KBM-7 (cell line): ENCODE results near the gene HS3ST2.
A peak's percentile ranks its signal among the peaks of the same experiment; 100 is the strongest.
"Not testable (repeated sequence)": the region's sequence is repeated elsewhere in the genome, so short reads cannot be mapped to it uniquely, and the experiment has no call there.

ENCODE experiments used
- DNase-seq: peaks from one replicate; pipeline ENCODE4 v3.0.0-alpha.2; 2015
- in situ Hi-C: fragments of 300-500 bp; cut with MboI; formaldehyde crosslinking; loops from 2 replicates; pipeline ENCODE4 v1.14.3; 2020; ENCODE audit warnings: low sequenced_read_pairs, low pct_unique_long_range_greater_than_20kb, mixed read lengths

Gene HS3ST2

GRCh38 chr16:22864375-22864774 is 50.4 kb downstream of the HS3ST2 start:
- in situ Hi-C loops: no loop called here

GRCh38 chr16:22868593-22869224 is 54.7 kb downstream of the HS3ST2 start:
- in situ Hi-C loops: no loop called here

More at GRCh38 chr16:22864375-22864774, 50.4 kb downstream of the HS3ST2 start:
- no peak for DNase-seq

GRCh38 chr16:22871861-22872260 is 57.9 kb downstream of the HS3ST2 start:
- in situ Hi-C loops: no loop called here
- DNase-seq: no peak

More at GRCh38 chr16:22868593-22869224, 54.7 kb downstream of the HS3ST2 start:
- DNase-seq: no peak

- no peak for DNase-seq
- in situ Hi-C loops: no loop called here
Measured at GRCh38 chr16:22874394-22874793, 60.4 kb downstream of the HS3ST2 start.

- no peak for DNase-seq
- in situ Hi-C loops: no loop called here
Measured at GRCh38 chr16:22878955-22879354, 65.0 kb downstream of the HS3ST2 start.

GRCh38 chr16:22879466-22879865 is 65.5 kb downstream of the HS3ST2 start:
- no peak for DNase-seq
- in situ Hi-C loops: no loop called here

GRCh38 chr16:22882981-22883380 is 69.0 kb downstream of the HS3ST2 start:
- DNase-seq: no peak
- in situ Hi-C loops: no loop called here

GRCh38 chr16:22885951-22886350 is 72.0 kb downstream of the HS3ST2 start:
- in situ Hi-C loops: no loop called here
- no peak for DNase-seq

- no peak for DNase-seq
- in situ Hi-C loops: no loop called here
Measured at GRCh38 chr16:22886927-22887326, 73.0 kb downstream of the HS3ST2 start.

- DNase-seq: no peak
- in situ Hi-C loops: no loop called here
Measured at GRCh38 chr16:22887445-22887844, 73.5 kb downstream of the HS3ST2 start.

- no peak for DNase-seq
- in situ Hi-C loops: no loop called here
Measured at GRCh38 chr16:22888791-22889190, 74.8 kb downstream of the HS3ST2 start.

- no peak for DNase-seq
- in situ Hi-C loops: no loop called here
Measured at GRCh38 chr16:22890976-22891375, 77.0 kb downstream of the HS3ST2 start.

GRCh38 chr16:22897184-22897583 is 83.2 kb downstream of the HS3ST2 start:
- in situ Hi-C loops: no loop called here
- no peak for DNase-seq

GRCh38 chr16:22898131-22898530 is 84.2 kb downstream of the HS3ST2 start:
- no peak for DNase-seq
- in situ Hi-C loops: no loop called here

GRCh38 chr16:22898874-22899348 is 84.9 kb downstream of the HS3ST2 start:
- peak; percentile 75 for DNase-seq

GRCh38 chr16:22899567-22899966 is 85.6 kb downstream of the HS3ST2 start:
- in situ Hi-C loops: not testable (repeated sequence)

More at GRCh38 chr16:22898874-22899348, 84.9 kb downstream of the HS3ST2 start:
- in situ Hi-C loops: no loop called here

GRCh38 chr16:22900863-22901262 is 86.9 kb downstream of the HS3ST2 start:
- in situ Hi-C loops: no loop called here
- DNase-seq: peak; percentile 42

More at GRCh38 chr16:22899567-22899966, 85.6 kb downstream of the HS3ST2 start:
- not testable (repeated sequence) for DNase-seq

- DNase-seq: no peak
- in situ Hi-C loops: no loop called here
Measured at GRCh38 chr16:22901563-22901962, 87.6 kb downstream of the HS3ST2 start.

- DNase-seq: no peak
- in situ Hi-C loops: no loop called here
Measured at GRCh38 chr16:22903716-22904115, 89.8 kb downstream of the HS3ST2 start.

- DNase-seq: no peak
- in situ Hi-C loops: no loop called here
Measured at GRCh38 chr16:22912654-22913053, 98.7 kb downstream of the HS3ST2 start.

- DNase-seq: no peak
- in situ Hi-C loops: no loop called here
Measured at GRCh38 chr16:22915003-22915402, 101.0 kb downstream of the HS3ST2 start.
